Caco-2 (cell line): ENCODE measurements around the gene AP2B1. TPM values are rescaled to one million over a fixed set of nuclear protein-coding genes. Genes with fewer than 3 reads are reported as not detected.

ENCODE experiments used
- BruUV-seq: library from RNA; stranded (reverse); fragments of 400-500 nt; replicated peaks from 2 replicates; lab custom pipeline; 2021; lab: Mats Ljungman, UMichigan
- CTCF ChIA-PET: fragments of 300-600 bp; sonication (Branson Sonifier 250); formaldehyde crosslinking; loops from one replicate; lab custom pipeline; 2022; ENCODE audit warnings: antibody characterized with exemption; lab: Charles Lee
- POLR2A ChIA-PET: fragments of 300-600 bp; sonication (Branson Sonifier 250); formaldehyde crosslinking; loops from one replicate; lab custom pipeline; 2022; ENCODE audit warnings: antibody characterized with exemption; lab: Charles Lee
- DNase-seq, 2 experiments: peaks; one replicate each; pipeline versions ENCODE4 v3.0.0 to v3.0.0-alpha.2; 2020 to 2022
- H3K27me3 ChIP-seq: replicated peaks from 2 replicates; pipeline ENCODE4 v1.6.0; 2011; ENCODE audit warnings: low read length; ENCODE audit not compliant: control insufficient read depth, insufficient read depth
- H3K36me3 ChIP-seq: 2 replicates; pipeline ENCODE4 v1.5.1; 2011; ENCODE audit warnings: low read length; ENCODE audit not compliant: control insufficient read depth, insufficient read depth
- H3K4me1 ChIP-seq: fragments of 250-450 bp; sonication (Bioruptor Pico); 2 replicates; pipeline ENCODE4 v1.5.1; 2020; ENCODE audit warnings: mild to moderate bottlenecking
- H3K4me3 ChIP-seq: 2 replicates; pipeline ENCODE4 v1.5.1; 2011; ENCODE audit warnings: low read depth, mild to moderate bottlenecking, control low read depth, low read length
- H3K9me3 ChIP-seq: fragments of 250-450 bp; sonication (Bioruptor Pico); 2 replicates; pipeline ENCODE4 v1.5.1; 2020; ENCODE audit warnings: mild to moderate bottlenecking, moderate library complexity
- H3K27ac Mint-ChIP-seq: one replicate; pipeline ENCODE4 v1.8.0; 2022; ENCODE audit warnings: mixed read lengths; ENCODE audit not compliant: unreplicated experiment
- H3K27me3 Mint-ChIP-seq: one replicate; pipeline ENCODE4 v1.8.0; 2022; ENCODE audit warnings: mixed read lengths; ENCODE audit not compliant: insufficient read depth, unreplicated experiment
- H3K36me3 Mint-ChIP-seq: one replicate; pipeline ENCODE4 v1.8.0; 2022; ENCODE audit warnings: mild to moderate bottlenecking, mixed read lengths; ENCODE audit not compliant: insufficient read depth, unreplicated experiment
- H3K4me1 Mint-ChIP-seq: one replicate; pipeline ENCODE4 v1.8.0; 2022; ENCODE audit warnings: low read depth, mixed read lengths; ENCODE audit not compliant: unreplicated experiment
- H3K4me3 Mint-ChIP-seq: one replicate; pipeline ENCODE4 v1.8.0; 2022; ENCODE audit warnings: mild to moderate bottlenecking, moderate library complexity, mixed read lengths; ENCODE audit not compliant: unreplicated experiment
- H3K9me3 Mint-ChIP-seq: one replicate; pipeline ENCODE4 v1.8.0; 2022; ENCODE audit warnings: mixed read lengths; ENCODE audit not compliant: unreplicated experiment
- intact Hi-C: fragments of 100-400 bp; cut with micrococcal nuclease; formaldehyde crosslinking; loops from one replicate; pipeline ENCODE4 v1.10.0; 2022; ENCODE audit not compliant: unreplicated experiment
- total RNA-seq: library from RNA; stranded (reverse); gene quantifications from 2 replicates; pipeline ENCODE4 v1.2.3, GENCODE V29; 2022
- TF ChIP-seq, protein P1 (sequence below), 2 experiments: fragments of 200-600 bp in 1 of 2; IDR thresholded peaks; 1 replicate in 1 of 2; 2 replicates in 1 of 2; pipeline versions ENCODE4 v1.5.1 to v1.8.0; 2011 to 2022; ENCODE audit warnings: antibody characterized with exemption in 1 of 2, control low read depth in 1 of 2, inconsistent platforms in 1 of 2, low read depth in 1 of 2, low read length in 1 of 2, mild to moderate bottlenecking in 1 of 2, moderate library complexity in 1 of 2; ENCODE audit not compliant: insufficient read depth in 1 of 2, severe bottlenecking in 1 of 2, unreplicated experiment in 1 of 2

Gene AP2B1
- total RNA-seq, 1 experiment from 2014 or later = 228 TPM

DNA sequence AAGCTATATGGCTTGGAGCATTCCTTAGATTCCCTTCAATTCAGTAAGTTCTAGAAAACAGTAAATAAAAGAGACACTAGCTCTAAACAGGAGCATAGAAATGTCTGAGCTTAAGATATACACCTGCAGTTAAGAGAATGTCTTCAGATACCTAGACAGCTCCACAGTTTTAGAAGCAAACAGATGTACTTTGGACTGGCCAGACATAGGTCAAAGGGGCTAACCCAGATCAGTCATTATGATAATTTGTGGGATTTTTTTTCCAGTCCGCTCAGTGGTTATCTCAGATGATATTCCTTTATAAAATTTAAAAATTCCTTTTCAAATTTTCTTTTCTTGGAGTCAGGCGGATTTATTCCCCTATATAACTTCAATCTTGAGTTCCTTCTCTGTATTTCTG, 78.5 kb downstream of the AP2B1 start:
- POLR2A ChIA-PET = no interaction called here
- TF ChIP-seq, protein P1, sequence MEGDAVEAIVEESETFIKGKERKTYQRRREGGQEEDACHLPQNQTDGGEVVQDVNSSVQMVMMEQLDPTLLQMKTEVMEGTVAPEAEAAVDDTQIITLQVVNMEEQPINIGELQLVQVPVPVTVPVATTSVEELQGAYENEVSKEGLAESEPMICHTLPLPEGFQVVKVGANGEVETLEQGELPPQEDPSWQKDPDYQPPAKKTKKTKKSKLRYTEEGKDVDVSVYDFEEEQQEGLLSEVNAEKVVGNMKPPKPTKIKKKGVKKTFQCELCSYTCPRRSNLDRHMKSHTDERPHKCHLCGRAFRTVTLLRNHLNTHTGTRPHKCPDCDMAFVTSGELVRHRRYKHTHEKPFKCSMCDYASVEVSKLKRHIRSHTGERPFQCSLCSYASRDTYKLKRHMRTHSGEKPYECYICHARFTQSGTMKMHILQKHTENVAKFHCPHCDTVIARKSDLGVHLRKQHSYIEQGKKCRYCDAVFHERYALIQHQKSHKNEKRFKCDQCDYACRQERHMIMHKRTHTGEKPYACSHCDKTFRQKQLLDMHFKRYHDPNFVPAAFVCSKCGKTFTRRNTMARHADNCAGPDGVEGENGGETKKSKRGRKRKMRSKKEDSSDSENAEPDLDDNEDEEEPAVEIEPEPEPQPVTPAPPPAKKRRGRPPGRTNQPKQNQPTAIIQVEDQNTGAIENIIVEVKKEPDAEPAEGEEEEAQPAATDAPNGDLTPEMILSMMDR (IDR thresholded peaks at IDR 0.05; ENCODE audit: insufficient read depth in 1 of 2, low read depth in 1 of 2, low read length in 1 of 2, severe bottlenecking in 1 of 2, unreplicated experiment in 1 of 2) = no peak

DNA sequence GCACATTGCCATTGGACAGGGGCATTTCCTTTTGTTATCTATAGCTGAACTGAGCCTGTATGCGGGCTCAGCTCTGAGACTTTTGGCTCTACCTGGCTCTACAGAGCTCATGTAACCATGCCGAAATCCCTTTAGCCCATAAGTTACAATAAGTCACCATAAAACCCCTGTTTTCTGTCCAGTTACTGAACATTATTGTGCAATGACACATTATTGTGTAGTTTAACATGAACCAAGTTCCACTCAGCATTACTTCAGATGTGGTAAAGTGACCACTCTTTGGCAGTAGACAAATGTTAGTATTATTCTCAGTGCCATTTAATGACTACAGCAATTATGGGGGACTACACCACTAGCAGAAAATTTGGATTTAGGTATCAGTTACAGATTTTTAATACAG, 78.9 kb downstream of the AP2B1 start:
- CTCF ChIA-PET = interaction anchor here (2.0 kb wide), 1 partner anchor 82 kb away, joined by 6 read pairs; no protein-coding TSS in a partner anchor
- no peak for DNase-seq
- peaks cover 74% of the 10 kb centered on the region for H3K36me3 Mint-ChIP-seq
- Histone ChIP-seq H3K9me3 (no peaks in the 10 kb centered on the region), H3K36me3 (peaks cover 3% of the 10 kb centered on the region), H3K4me3 (no peak overlapping the region), H3K4me1 (peaks cover 16% of the 10 kb centered on the region), H3K27me3 (no peaks in the 10 kb centered on the region)
- H3K27me3 Mint-ChIP-seq = no peaks in the 10 kb centered on the region
- H3K9me3 Mint-ChIP-seq = no peaks in the 10 kb centered on the region
- POLR2A ChIA-PET = no interaction called here
- no peaks in the 10 kb centered on the region for H3K4me1 Mint-ChIP-seq
- BruUV-seq = no TSS peak
- intact Hi-C loops = no loop called here
- H3K27ac Mint-ChIP-seq = no peak overlapping the region
- H3K4me3 Mint-ChIP-seq = no peak overlapping the region
- TF ChIP-seq, protein P1 (IDR thresholded peaks at IDR 0.05; ENCODE audit: insufficient read depth in 1 of 2, low read depth in 1 of 2, low read length in 1 of 2, severe bottlenecking in 1 of 2, unreplicated experiment in 1 of 2) = no peak

More for the DNA sequence above, 78.5 kb downstream of the AP2B1 start:
- H3K9me3 Mint-ChIP-seq = no peaks in the 10 kb centered on the region
- H3K36me3 Mint-ChIP-seq = peaks cover 78% of the 10 kb centered on the region
- Histone ChIP-seq H3K4me1 (peaks cover 16% of the 10 kb centered on the region), H3K9me3 (no peaks in the 10 kb centered on the region), H3K4me3 (no peak overlapping the region), H3K27me3 (no peaks in the 10 kb centered on the region), H3K36me3 (peaks cover under 1% of the 10 kb centered on the region)
- H3K4me1 Mint-ChIP-seq = no peaks in the 10 kb centered on the region
- no peaks in the 10 kb centered on the region for H3K27me3 Mint-ChIP-seq
- no peak overlapping the region for H3K4me3 Mint-ChIP-seq
- intact Hi-C loops = no loop called here
- no peak overlapping the region for H3K27ac Mint-ChIP-seq
- DNase-seq = no peak
- CTCF ChIA-PET = interaction anchor here (2.0 kb wide), 1 partner anchor 82 kb away, joined by 6 read pairs; no protein-coding TSS in a partner anchor
- no TSS peak for BruUV-seq

DNA sequence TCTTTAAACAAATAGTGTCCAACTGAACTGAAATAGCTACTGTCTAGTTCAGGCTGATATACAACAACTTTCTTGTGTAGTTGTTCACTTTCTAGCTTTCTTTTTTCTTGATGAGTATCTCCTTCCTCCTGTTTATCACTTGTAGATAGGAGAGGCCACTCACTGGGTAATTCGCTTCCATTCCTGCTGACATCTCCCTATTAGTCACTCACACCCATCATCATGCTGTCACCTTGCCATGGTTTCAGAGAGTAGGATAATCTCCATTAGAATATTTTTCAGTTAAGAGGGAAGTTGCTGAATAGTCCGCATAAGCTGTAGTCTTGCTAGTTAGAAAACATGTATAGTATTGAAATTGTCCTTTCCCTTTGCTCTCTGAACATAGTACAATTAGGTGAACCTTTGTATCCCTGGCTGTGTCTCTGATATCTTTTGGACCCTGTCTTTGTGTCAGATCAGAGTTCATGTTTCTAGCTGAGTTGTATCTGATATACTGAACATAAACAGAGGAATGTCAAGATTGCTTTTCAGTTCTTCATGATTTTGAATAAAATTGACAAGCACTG, 79.9 kb downstream of the AP2B1 start:
- CTCF ChIA-PET = no interaction called here
- Histone ChIP-seq H3K4me1 (peaks cover 16% of the 10 kb centered on the region), H3K4me3 (no peak overlapping the region), H3K9me3 (no peaks in the 10 kb centered on the region), H3K27me3 (no peaks in the 10 kb centered on the region), H3K36me3 (peaks cover 3% of the 10 kb centered on the region)
- POLR2A ChIA-PET = no interaction called here
- BruUV-seq = no TSS peak
- Mint-ChIP-seq H3K36me3 (peaks cover 71% of the 10 kb centered on the region), H3K27me3 (no peaks in the 10 kb centered on the region), H3K4me1 (no peaks in the 10 kb centered on the region), H3K9me3 (no peaks in the 10 kb centered on the region), H3K27ac (no peak overlapping the region), H3K4me3 (no peak overlapping the region)
- DNase-seq = no peak
- intact Hi-C loops = no loop called here
- TF ChIP-seq, protein P1 (IDR thresholded peaks at IDR 0.05; ENCODE audit: insufficient read depth in 1 of 2, low read depth in 1 of 2, low read length in 1 of 2, severe bottlenecking in 1 of 2, unreplicated experiment in 1 of 2) = no peak
